OCI-LY7 (cell line): Measurements from ENCODE around the gene MUC4. TPM values are rescaled to one million over a fixed set of nuclear protein-coding genes. Genes with fewer than 3 reads are reported as not detected.

ENCODE experiments used
- BruUV-seq: library from RNA; stranded (reverse); fragments of 400-500 nt; replicated peaks from 2 replicates; lab custom pipeline; 2021; lab: Mats Ljungman, UMichigan
- CTCF ChIA-PET: fragments of 300-600 bp; sonication (Branson Sonifier 250); formaldehyde crosslinking; loops from one replicate; lab custom pipeline; 2022; ENCODE audit warnings: antibody characterized with exemption; ENCODE audit not compliant: unreplicated experiment; lab: Charles Lee
- POLR2A ChIA-PET: fragments of 300-600 bp; sonication (Branson Sonifier 250); formaldehyde crosslinking; loops from one replicate; lab custom pipeline; 2022; ENCODE audit warnings: antibody characterized with exemption; lab: Charles Lee
- DNase-seq: peaks from one replicate; pipeline ENCODE4 v3.0.0-alpha.2; 2015; ENCODE audit warnings: low spot score
- H2AFZ ChIP-seq: fragments of 200-600 bp; sonication (generic), shearing (Covaris generic); 2 replicates; pipeline ENCODE4 v1.6.1; 2014; ENCODE audit warnings: mild to moderate bottlenecking, antibody characterized with exemption, low read length, moderate library complexity
- H3K27ac ChIP-seq: fragments of 200-600 bp; sonication (generic); 2 replicates; pipeline ENCODE4 v1.5.1; 2014; ENCODE audit warnings: mixed run types, low read depth, mild to moderate bottlenecking, moderate library complexity, low read length, inconsistent platforms; ENCODE audit not compliant: poor library complexity, severe bottlenecking
- H3K36me3 ChIP-seq: fragments of 200-600 bp; sonication (generic); 2 replicates; pipeline ENCODE4 v1.6.1; 2014; ENCODE audit warnings: mild to moderate bottlenecking, antibody characterized with exemption, low read length, moderate library complexity, mixed read lengths; ENCODE audit not compliant: insufficient read depth
- H3K4me1 ChIP-seq: fragments of 200-600 bp; sonication (generic); 2 replicates; pipeline ENCODE4 v1.5.1; 2014; ENCODE audit warnings: mild to moderate bottlenecking, low read length; ENCODE audit not compliant: insufficient read depth, poor library complexity, severe bottlenecking
- H3K4me2 ChIP-seq: fragments of 200-600 bp; sonication (generic); 2 replicates; pipeline ENCODE4 v1.6.1; 2014; ENCODE audit warnings: mild to moderate bottlenecking, low read length
- H3K4me3 ChIP-seq: fragments of 200-600 bp; sonication (generic); 2 replicates; pipeline ENCODE4 v1.5.1; 2014; ENCODE audit warnings: mild to moderate bottlenecking, low read depth, low read length; ENCODE audit not compliant: poor library complexity, severe bottlenecking
- H3K79me2 ChIP-seq: fragments of 200-600 bp; sonication (generic); 2 replicates; pipeline ENCODE4 v1.6.1; 2016; ENCODE audit warnings: low read depth, mild to moderate bottlenecking, low read length, moderate library complexity, mixed read lengths; ENCODE audit not compliant: insufficient read depth
- H3K9me2 ChIP-seq: fragments of 200-600 bp; sonication (generic); 2 replicates; pipeline ENCODE4 v1.6.1; 2016; ENCODE audit warnings: mild to moderate bottlenecking, low read length, mixed read lengths; ENCODE audit not compliant: insufficient read depth
- H3K9me3 ChIP-seq: fragments of 200-600 bp; sonication (generic); 2 replicates; pipeline ENCODE4 v1.6.1; 2014; ENCODE audit warnings: mild to moderate bottlenecking, mixed run types, low read length, mixed read lengths
- H4K20me1 ChIP-seq: fragments of 200-600 bp; sonication (generic); 2 replicates; pipeline ENCODE4 v1.6.1; 2014; ENCODE audit warnings: mild to moderate bottlenecking, antibody characterized with exemption, low read length, moderate library complexity, mixed read lengths; ENCODE audit not compliant: insufficient read depth
- EZH2phosphoT487 ChIP-seq: fragments of 200-600 bp; sonication (generic); IDR thresholded peaks from 2 replicates; pipeline ENCODE4 v1.6.1; 2018; ENCODE audit warnings: low read depth, borderline replicate concordance, mild to moderate bottlenecking, mixed run types, antibody characterized with exemption, low read length, moderate library complexity, mixed read lengths
- intact Hi-C: fragments of 100-400 bp; cut with micrococcal nuclease; formaldehyde crosslinking; loops from one replicate; pipeline ENCODE4 v1.10.0; 2022; ENCODE audit not compliant: unreplicated experiment
- total RNA-seq, 2 experiments: library from RNA; depleted of rRNA in 1 of 2; stranded (reverse); fragments of >200 nt in 1 of 2; shearing (Covaris generic) in 1 of 2; gene quantifications; 2 replicates each; pipeline ENCODE4 v1.2.3, GENCODE V29; 2014 to 2022
- TF ChIP-seq, protein P1 (sequence below): fragments of 200-600 bp; sonication (generic); conservative IDR thresholded peaks from 2 replicates; pipeline ENCODE4 v1.5.1; 2014; ENCODE audit warnings: mild to moderate bottlenecking, antibody characterized with exemption, low read length, moderate library complexity, mixed read lengths

The MUC4 gene
- total RNA-seq, 2 experiments from 2014 or later: 0.03 to 0.42 TPM

DNA sequence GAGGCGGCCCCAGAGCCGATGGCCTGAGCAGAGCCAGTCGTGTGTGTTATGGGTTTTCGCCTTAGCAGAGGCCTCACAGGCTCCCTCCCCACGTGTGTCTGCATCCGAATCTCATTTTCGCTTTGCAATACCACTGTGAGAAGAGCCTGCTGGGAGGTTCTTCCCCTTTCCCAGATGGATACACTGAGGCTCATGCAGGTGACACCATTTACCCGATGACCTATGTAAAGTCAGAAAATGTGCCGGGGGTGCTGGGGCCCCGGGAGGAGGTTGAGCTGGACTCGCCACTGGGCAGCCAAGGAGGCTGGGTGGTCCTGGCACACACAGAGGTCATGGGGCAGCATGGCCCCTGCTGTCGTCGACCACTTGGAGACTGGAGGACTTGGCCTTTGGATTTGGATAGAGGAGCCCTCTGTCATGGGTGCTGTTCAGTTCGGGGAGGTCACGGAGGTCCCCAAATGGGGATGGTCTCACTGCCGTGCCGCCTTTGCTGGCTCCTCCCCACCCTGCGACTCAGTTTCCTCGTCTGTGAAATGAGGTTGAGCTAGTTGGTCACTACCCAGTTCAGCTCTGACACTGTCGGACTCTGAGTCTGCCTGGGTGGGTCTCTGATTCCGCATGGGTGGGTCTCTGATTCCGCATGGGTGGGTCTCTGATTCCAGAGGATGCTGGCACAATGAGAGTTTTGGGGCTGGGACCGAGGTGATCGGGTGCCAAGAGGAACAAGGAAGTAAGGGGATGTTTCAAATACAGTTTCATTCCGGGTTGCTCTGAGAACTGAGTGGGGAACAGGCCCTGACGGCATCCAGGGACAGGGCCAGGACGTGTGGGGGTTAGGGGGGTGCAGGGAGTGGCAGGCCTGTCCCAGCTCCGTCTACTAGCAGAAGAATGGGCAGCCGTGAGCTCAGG is 23.2 kb upstream of the MUC4 start:
- Histone ChIP-seq H3K4me2 (no peak overlapping the region), H3K4me1 (peaks cover 30% of the 10 kb centered on the region), H3K36me3 (no peaks in the 10 kb centered on the region), H3K27ac (no peak overlapping the region), H3K9me2 (no peaks in the 10 kb centered on the region), H3K9me3 (no peaks in the 10 kb centered on the region), H2AFZ (no peak overlapping the region), H3K4me3 (no peak overlapping the region), H3K79me2 (no peaks in the 10 kb centered on the region), H4K20me1 (no peaks in the 10 kb centered on the region)
- ChIA-PET CTCF (no interaction called here), POLR2A (interaction anchor here (0.7 kb wide), 1 partner anchor 43 kb away, joined by 4 read pairs; no protein-coding TSS in a partner anchor)
- no peak for DNase-seq
- no TSS peak for BruUV-seq
- TF ChIP-seq EZH2phosphoT487: no peak
- TF ChIP-seq, protein P1, sequence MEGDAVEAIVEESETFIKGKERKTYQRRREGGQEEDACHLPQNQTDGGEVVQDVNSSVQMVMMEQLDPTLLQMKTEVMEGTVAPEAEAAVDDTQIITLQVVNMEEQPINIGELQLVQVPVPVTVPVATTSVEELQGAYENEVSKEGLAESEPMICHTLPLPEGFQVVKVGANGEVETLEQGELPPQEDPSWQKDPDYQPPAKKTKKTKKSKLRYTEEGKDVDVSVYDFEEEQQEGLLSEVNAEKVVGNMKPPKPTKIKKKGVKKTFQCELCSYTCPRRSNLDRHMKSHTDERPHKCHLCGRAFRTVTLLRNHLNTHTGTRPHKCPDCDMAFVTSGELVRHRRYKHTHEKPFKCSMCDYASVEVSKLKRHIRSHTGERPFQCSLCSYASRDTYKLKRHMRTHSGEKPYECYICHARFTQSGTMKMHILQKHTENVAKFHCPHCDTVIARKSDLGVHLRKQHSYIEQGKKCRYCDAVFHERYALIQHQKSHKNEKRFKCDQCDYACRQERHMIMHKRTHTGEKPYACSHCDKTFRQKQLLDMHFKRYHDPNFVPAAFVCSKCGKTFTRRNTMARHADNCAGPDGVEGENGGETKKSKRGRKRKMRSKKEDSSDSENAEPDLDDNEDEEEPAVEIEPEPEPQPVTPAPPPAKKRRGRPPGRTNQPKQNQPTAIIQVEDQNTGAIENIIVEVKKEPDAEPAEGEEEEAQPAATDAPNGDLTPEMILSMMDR: no peak
- intact Hi-C loops: no loop called here

- no peak for TF ChIP-seq EZH2phosphoT487
- TF ChIP-seq, protein P1: no peak
- no peaks in the 10 kb centered on the region for H3K9me2 ChIP-seq
- H3K4me3 ChIP-seq: no peak overlapping the region
- peaks cover 9% of the 10 kb centered on the region for H3K4me1 ChIP-seq
- no peaks in the 10 kb centered on the region for H3K9me3 ChIP-seq
- H3K27ac ChIP-seq: no peak overlapping the region
- no peaks in the 10 kb centered on the region for H3K36me3 ChIP-seq
- no peaks in the 10 kb centered on the region for H4K20me1 ChIP-seq
- H2AFZ ChIP-seq: no peak overlapping the region
- H3K79me2 ChIP-seq: no peaks in the 10 kb centered on the region
- intact Hi-C loops: no loop called here
- BruUV-seq: no TSS peak
- ChIA-PET CTCF (no interaction called here), POLR2A (no interaction called here)
- DNase-seq: no peak
- H3K4me2 ChIP-seq: no peak overlapping the region
Observed at GRCh38 chr3:195829897-195830254, 18.1 kb upstream of the MUC4 start.

- Histone ChIP-seq H3K4me2 (no peak overlapping the region), H3K4me1 (peaks cover 9% of the 10 kb centered on the region), H3K79me2 (no peaks in the 10 kb centered on the region), H3K4me3 (no peak overlapping the region), H3K27ac (no peak overlapping the region), H3K9me3 (no peaks in the 10 kb centered on the region), H4K20me1 (no peaks in the 10 kb centered on the region), H3K36me3 (no peaks in the 10 kb centered on the region), H3K9me2 (no peaks in the 10 kb centered on the region), H2AFZ (no peak overlapping the region)
- ChIA-PET POLR2A (interaction anchor here (0.8 kb wide), 1 partner anchor 10 kb away, joined by 4 read pairs; no protein-coding TSS in a partner anchor), CTCF (no interaction called here)
- TF ChIP-seq EZH2phosphoT487: no peak
- TF ChIP-seq, protein P1: no peak
- intact Hi-C loops: no loop called here
- no peak for DNase-seq
- no TSS peak for BruUV-seq
Observed at GRCh38 chr3:195828762-195829161, 17.0 kb upstream of the MUC4 start.
